Osteocyte (in vitro differentiated cells): ENCODE results near the gene PPP1R9A. TPM values are rescaled to one million over a fixed set of nuclear protein-coding genes. Genes with fewer than 3 reads are reported as not detected.

Experiments used
- DNase-seq: peaks from one replicate; pipeline ENCODE4 v3.0.0; 2021; ENCODE audit warnings: mixed read lengths; ENCODE audit not compliant: unreplicated experiment; ENCODE audit errors: extremely low spot score
- H3K27ac Mint-ChIP-seq: one replicate; pipeline ENCODE4 v1.8.0; 2021; ENCODE audit warnings: mild to moderate bottlenecking, mixed read lengths; ENCODE audit not compliant: unreplicated experiment
- H3K27me3 Mint-ChIP-seq: one replicate; pipeline ENCODE4 v1.8.0; 2021; ENCODE audit warnings: mixed read lengths; ENCODE audit not compliant: unreplicated experiment
- H3K36me3 Mint-ChIP-seq: one replicate; pipeline ENCODE4 v1.8.0; 2021; ENCODE audit warnings: mixed read lengths; ENCODE audit not compliant: unreplicated experiment
- H3K4me1 Mint-ChIP-seq: one replicate; pipeline ENCODE4 v1.8.0; 2021; ENCODE audit warnings: mixed read lengths; ENCODE audit not compliant: unreplicated experiment
- H3K4me3 Mint-ChIP-seq: one replicate; pipeline ENCODE4 v1.8.0; 2021; ENCODE audit warnings: mild to moderate bottlenecking, moderate library complexity, mixed read lengths; ENCODE audit not compliant: unreplicated experiment
- H3K9me3 Mint-ChIP-seq: one replicate; pipeline ENCODE4 v1.8.0; 2021; ENCODE audit warnings: mixed read lengths; ENCODE audit not compliant: unreplicated experiment
- CTCF ChIP-seq: fragments of 200-600 bp; sonication (generic); IDR thresholded peaks from 2 replicates; pipeline ENCODE4 v1.5.0; 2021; ENCODE audit warnings: antibody characterized with exemption, mild to moderate bottlenecking, moderate library complexity
- total RNA-seq: library from RNA; stranded (reverse); gene quantifications from 2 replicates; pipeline ENCODE4 v1.2.1, GENCODE V29; 2021

PPP1R9A gene
- total RNA-seq, 1 donor from 2014 or later, result 3.4 TPM

DNA sequence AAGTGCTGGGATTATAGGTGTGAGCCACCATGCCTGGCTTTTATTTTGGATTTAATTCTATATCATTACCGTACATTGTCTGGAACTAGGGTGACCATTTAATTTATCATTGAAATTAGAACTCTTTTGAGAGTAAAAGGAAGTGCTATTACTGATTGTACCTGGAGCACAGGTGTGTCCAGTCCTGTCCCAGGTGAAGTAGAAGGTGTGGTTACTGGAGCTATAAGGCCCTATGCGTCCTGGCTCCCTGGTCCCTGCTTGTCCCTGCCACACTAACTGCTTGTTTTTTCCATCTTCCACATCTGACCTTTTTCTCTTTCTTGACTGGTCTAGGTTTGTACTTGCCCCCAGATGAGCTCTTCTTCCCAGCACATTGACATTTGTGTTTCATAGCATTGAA, 147.0 kb downstream of the PPP1R9A start:
- DNase-seq, result no peak
- H3K9me3 Mint-ChIP-seq, result no peaks in the 10 kb centered on the region
- no peak for TF ChIP-seq CTCF
- H3K4me1 Mint-ChIP-seq, result peaks cover 5% of the 10 kb centered on the region
- no peaks in the 10 kb centered on the region for H3K27me3 Mint-ChIP-seq
- no peak overlapping the region for H3K27ac Mint-ChIP-seq
- no peaks in the 10 kb centered on the region for H3K36me3 Mint-ChIP-seq
- H3K4me3 Mint-ChIP-seq, result no peak overlapping the region

DNA sequence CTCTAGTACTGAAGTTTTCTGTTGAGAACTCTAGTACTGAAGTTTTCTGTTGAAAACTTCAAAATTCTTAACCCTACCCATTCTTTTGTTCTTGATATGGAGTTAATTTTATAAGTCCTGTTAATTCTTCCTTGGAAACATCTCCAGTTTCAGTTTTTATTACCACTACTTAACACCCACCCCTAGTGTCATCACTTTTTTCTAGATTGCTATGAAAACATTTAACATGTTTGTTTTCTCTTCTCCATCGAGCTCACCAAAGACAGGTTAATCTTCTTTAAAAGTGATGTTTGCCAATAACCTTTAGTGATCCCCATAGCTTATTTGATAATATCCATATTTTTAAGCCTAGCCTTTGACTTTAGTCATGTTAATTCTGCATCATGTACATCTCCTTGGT, 147.9 kb downstream of the PPP1R9A start:
- Mint-ChIP-seq H3K4me3 (no peak overlapping the region), H3K9me3 (no peaks in the 10 kb centered on the region), H3K27me3 (no peaks in the 10 kb centered on the region), H3K36me3 (no peaks in the 10 kb centered on the region), H3K4me1 (peaks cover 5% of the 10 kb centered on the region), H3K27ac (no peak overlapping the region)
- no peak for TF ChIP-seq CTCF
- DNase-seq, result no peak

GRCh38 chr7:95056107-95056739, 148.8 kb downstream of the PPP1R9A start:
- no peak for DNase-seq
- Mint-ChIP-seq H3K9me3 (no peaks in the 10 kb centered on the region), H3K36me3 (no peaks in the 10 kb centered on the region), H3K27ac (no peak overlapping the region), H3K27me3 (no peaks in the 10 kb centered on the region), H3K4me3 (no peak overlapping the region), H3K4me1 (peaks cover 5% of the 10 kb centered on the region)
- TF ChIP-seq CTCF, result no peak

- Mint-ChIP-seq H3K27me3 (no peaks in the 10 kb centered on the region), H3K4me1 (peaks cover 5% of the 10 kb centered on the region), H3K27ac (no peak overlapping the region), H3K4me3 (no peak overlapping the region), H3K36me3 (no peaks in the 10 kb centered on the region), H3K9me3 (no peaks in the 10 kb centered on the region)
- DNase-seq, result no peak
- TF ChIP-seq CTCF, result no peak
Observed at GRCh38 chr7:95056901-95057300, 149.5 kb downstream of the PPP1R9A start.

DNA sequence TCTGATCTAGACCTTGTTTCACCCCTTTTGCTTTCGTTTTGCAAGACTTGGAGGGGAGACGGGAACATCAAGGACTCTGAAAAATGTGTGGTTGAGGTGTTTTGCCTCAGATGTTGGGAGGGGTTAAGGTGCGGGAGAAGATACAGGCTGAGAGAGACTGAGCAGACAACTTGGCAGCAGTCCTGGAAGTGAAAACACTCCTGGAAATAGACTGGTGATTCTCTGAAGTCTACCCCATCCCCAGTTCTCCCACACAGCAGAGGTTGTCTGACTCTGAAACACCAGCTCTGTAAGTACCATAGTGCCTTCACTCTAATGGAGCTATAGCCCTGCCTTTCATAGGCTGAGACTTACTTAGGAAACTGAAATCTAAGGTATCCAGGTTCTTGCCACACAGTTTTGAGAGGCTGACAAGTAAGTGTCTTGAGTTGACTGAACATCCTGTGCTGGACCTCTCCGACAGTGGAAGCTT, 152.5 kb downstream of the PPP1R9A start:
- H3K27ac Mint-ChIP-seq, result no peak overlapping the region
- DNase-seq, result no peak

More for the DNA sequence above, 152.5 kb downstream of the PPP1R9A start:
- no peak overlapping the region for H3K4me3 Mint-ChIP-seq
- peaks cover 5% of the 10 kb centered on the region for H3K4me1 Mint-ChIP-seq
- no peak for TF ChIP-seq CTCF
- H3K27me3 Mint-ChIP-seq, result no peaks in the 10 kb centered on the region
- H3K9me3 Mint-ChIP-seq, result no peaks in the 10 kb centered on the region
- no peaks in the 10 kb centered on the region for H3K36me3 Mint-ChIP-seq
